NT2/D1 (cell line): ENCODE data around the gene ERC2.

Source experiments
- SUZ12 ChIP-seq: IDR thresholded peaks from 2 replicates; pipeline ENCODE4 v1.6.1; 2011; ENCODE audit not compliant: insufficient read length, insufficient read depth; ENCODE audit errors: extremely low read depth
- YY1 ChIP-seq: IDR thresholded peaks from 2 replicates; pipeline ENCODE4 v1.6.1; 2011; ENCODE audit not compliant: insufficient read length, insufficient read depth
- ZNF274 ChIP-seq: IDR thresholded peaks from 2 replicates; pipeline ENCODE4 v1.6.1; 2011; ENCODE audit warnings: mild to moderate bottlenecking, low read depth, low read length

GRCh38 chr3:56290374-56290773 lies 177.9 kb downstream of the ERC2 start:
- TF ChIP-seq SUZ12: no peak
- no peak for TF ChIP-seq YY1
- TF ChIP-seq ZNF274: no peak
